ENCODE data around the gene TMED1. TPM values are rescaled to one million over a fixed set of nuclear protein-coding genes. Genes with fewer than 3 reads are reported as not detected.

Gene TMED1
- total and polyA plus RNA-seq, 12 donors = 25.9 to 88.6 (median 33.5) TPM

GRCh38 chr19:10805758-10806247 lies 30.2 kb downstream of the TMED1 start:
- DNase-seq (no peak), ATAC-seq (no peak)
- H3K4me3 ChIP-seq = no peak overlapping the region
- no peak for TF ChIP-seq CTCF (IDR thresholded peaks at IDR 0.05)
- intact Hi-C loops (cut with DNase I) = no loop called here
- peak overlapping the region in 1 of 10 donors; percentile 53 for H3K27ac ChIP-seq
- H3K4me1 ChIP-seq = peaks cover 0 to 37% (median 3%) of the 10 kb centered on the region in 9 donors
- no peaks in the 10 kb centered on the region for H3K27me3 ChIP-seq
- WGBS, 2 donors = 87 to 90% methylated on average over 11 of the region's 11 CpGs
- H3K36me3 ChIP-seq = peaks cover 4 to 100% (median 61%) of the 10 kb centered on the region in 9 donors
- H3K9me3 ChIP-seq = no peaks in the 10 kb centered on the region

GRCh38 chr19:10805065-10805757 lies 30.8 kb downstream of the TMED1 start:
- peaks cover 4 to 100% (median 61%) of the 10 kb centered on the region in 9 donors for H3K36me3 ChIP-seq
- H3K27ac ChIP-seq = peak overlapping the region in 1 of 10 donors; percentile 53
- no peak for ATAC-seq
- no peak for TF ChIP-seq CTCF (IDR thresholded peaks at IDR 0.05)
- DNase-seq = no peak
- intact Hi-C loops (cut with DNase I) = no loop called here
- no peak overlapping the region for H3K4me3 ChIP-seq
- no peaks in the 10 kb centered on the region for H3K9me3 ChIP-seq
- H3K4me1 ChIP-seq = peaks cover 0 to 37% (median 9%) of the 10 kb centered on the region in 9 donors
- no peaks in the 10 kb centered on the region for H3K27me3 ChIP-seq
- 87 to 95% methylated on average over 11 of the region's 11 CpGs for WGBS, 2 donors

GRCh38 chr19:10803252-10803651 lies 32.8 kb downstream of the TMED1 start:
- Histone ChIP-seq H3K27me3 (no peaks in the 10 kb centered on the region), H3K4me3 (no peak overlapping the region), H3K27ac (no peak overlapping the region), H3K36me3 (peaks cover 4 to 100% (median 60%) of the 10 kb centered on the region in 9 donors), H3K4me1 (peaks cover 0 to 29% (median 13%) of the 10 kb centered on the region in 9 donors), H3K9me3 (no peaks in the 10 kb centered on the region)
- WGBS, 2 donors = 97 to 100% methylated on average over 8 to 9 of the region's 9 CpGs
- TF ChIP-seq CTCF (IDR thresholded peaks at IDR 0.05) = no peak
- DNase-seq = no peak
- intact Hi-C loops (cut with DNase I) = no loop called here
- no peak for ATAC-seq

- no peak for ATAC-seq
- DNase-seq = no peak
- intact Hi-C loops (cut with DNase I) = no loop called here
- no peak for TF ChIP-seq CTCF (IDR thresholded peaks at IDR 0.05)
- Histone ChIP-seq H3K4me1 (peaks cover 0 to 37% (median 13%) of the 10 kb centered on the region in 9 donors), H3K36me3 (peaks cover 4 to 100% (median 63%) of the 10 kb centered on the region in 9 donors), H3K9me3 (no peaks in the 10 kb centered on the region), H3K4me3 (no peak overlapping the region), H3K27me3 (no peaks in the 10 kb centered on the region), H3K27ac (no peak overlapping the region)
- WGBS, 2 donors = 92 to 95% methylated on average over 5 of the region's 5 CpGs
Measured at GRCh38 chr19:10802479-10802878, 33.5 kb downstream of the TMED1 start.
